OCI-LY1 (cell line): ENCODE data around the gene CIB4.

ENCODE experiments used
- H2AFZ ChIP-seq: fragments of 200-600 bp; sonication (generic), shearing (Covaris generic); 2 replicates; pipeline ENCODE4 v1.6.0; 2014; ENCODE audit warnings: antibody characterized with exemption, mild to moderate bottlenecking, low read length
- H3F3A ChIP-seq: fragments of 200-600 bp; sonication (generic), shearing (Covaris generic); 2 replicates; pipeline ENCODE4 v1.6.0; 2014; ENCODE audit warnings: mild to moderate bottlenecking, antibody characterized with exemption, low read length, moderate library complexity; ENCODE audit not compliant: insufficient read depth
- H3K27ac ChIP-seq: fragments of 200-600 bp; sonication (generic); 2 replicates; pipeline ENCODE4 v1.5.1; 2014; ENCODE audit warnings: low read length, mixed run types, mild to moderate bottlenecking, low read depth; ENCODE audit not compliant: poor library complexity, severe bottlenecking
- H3K27me3 ChIP-seq: fragments of 200-600 bp; sonication (generic); 2 replicates; pipeline ENCODE4 v1.6.0; 2014; ENCODE audit warnings: antibody characterized with exemption, mild to moderate bottlenecking, low read length, moderate library complexity; ENCODE audit not compliant: insufficient read depth
- H3K36me3 ChIP-seq: fragments of 200-600 bp; sonication (generic); 2 replicates; pipeline ENCODE4 v1.6.1; 2014; ENCODE audit warnings: mild to moderate bottlenecking, antibody characterized with exemption, low read length, moderate library complexity, mixed read lengths; ENCODE audit not compliant: insufficient read depth
- H3K4me1 ChIP-seq: fragments of 200-600 bp; sonication (generic); 2 replicates; pipeline ENCODE4 v1.5.1; 2014; ENCODE audit warnings: mild to moderate bottlenecking, low read length, moderate library complexity; ENCODE audit not compliant: insufficient read depth, severe bottlenecking
- H3K4me2 ChIP-seq: fragments of 200-600 bp; sonication (generic), shearing (Covaris generic); 2 replicates; pipeline ENCODE4 v1.6.1; 2014; ENCODE audit warnings: low read length
- H3K4me3 ChIP-seq: fragments of 200-600 bp; sonication (generic); 2 replicates; pipeline ENCODE4 v1.5.1; 2014; ENCODE audit warnings: low read length, low read depth, mild to moderate bottlenecking, mixed read lengths; ENCODE audit not compliant: poor library complexity, severe bottlenecking
- H3K79me2 ChIP-seq: fragments of 200-600 bp; shearing (Covaris generic); 2 replicates; pipeline ENCODE4 v1.6.1; 2016; ENCODE audit warnings: mixed run types, low read length, mixed read lengths; ENCODE audit not compliant: insufficient read depth
- H3K9ac ChIP-seq: fragments of 200-600 bp; sonication (generic), shearing (Covaris generic); 2 replicates; pipeline ENCODE4 v1.6.1; 2014; ENCODE audit warnings: mild to moderate bottlenecking, low read length, mixed read lengths
- H3K9me2 ChIP-seq: fragments of 200-600 bp; sonication (generic), shearing (Covaris generic); 2 replicates; pipeline ENCODE4 v1.6.1; 2014; ENCODE audit warnings: low read depth, mild to moderate bottlenecking, low read length, mixed read lengths
- H3K9me3 ChIP-seq: fragments of 200-600 bp; shearing (Covaris generic); 2 replicates; pipeline ENCODE4 v1.6.1; 2014; ENCODE audit warnings: low read length, mixed read lengths
- H4K20me1 ChIP-seq: fragments of 200-600 bp; sonication (generic), shearing (Covaris generic); 2 replicates; pipeline ENCODE4 v1.6.0; 2016; ENCODE audit warnings: mild to moderate bottlenecking, low read length; ENCODE audit not compliant: insufficient read depth
- CTCF ChIP-seq: fragments of 200-600 bp; sonication (generic), shearing (Covaris generic); IDR thresholded peaks from 2 replicates; pipeline ENCODE4 v1.5.1; 2017; ENCODE audit warnings: mild to moderate bottlenecking, antibody characterized with exemption, low read length, moderate library complexity, mixed read lengths
- EZH2 ChIP-seq: fragments of 200-600 bp; sonication (generic), shearing (Covaris generic); IDR thresholded peaks from 2 replicates; pipeline ENCODE4 v1.8.0; 2017; ENCODE audit warnings: borderline replicate concordance, mixed run types, mild to moderate bottlenecking, antibody characterized with exemption, low read length, moderate library complexity, mixed read lengths

The CIB4 gene

GRCh38 chr2:26584191-26584590 is 57.0 kb downstream of the CIB4 start:
- Histone ChIP-seq H3K9me2 (no peaks in the 10 kb centered on the region), H3F3A (no peaks in the 10 kb centered on the region), H3K36me3 (no peaks in the 10 kb centered on the region), H3K9ac (no peak overlapping the region), H3K4me1 (no peaks in the 10 kb centered on the region), H3K79me2 (no peaks in the 10 kb centered on the region), H4K20me1 (no peaks in the 10 kb centered on the region), H3K27ac (no peak overlapping the region), H3K4me2 (no peak overlapping the region), H3K27me3 (no peaks in the 10 kb centered on the region; the same call in 1 of the 2 replicates), H2AFZ (no peak overlapping the region), H3K4me3 (no peak overlapping the region), H3K9me3 (no peaks in the 10 kb centered on the region)
- TF ChIP-seq EZH2 (no peak), CTCF (no peak)

GRCh38 chr2:26583381-26583911 is 57.7 kb downstream of the CIB4 start:
- no peak overlapping the region for H3K4me3 ChIP-seq
- H3K4me1 ChIP-seq = no peaks in the 10 kb centered on the region
- H2AFZ ChIP-seq = no peak overlapping the region
- H3K9ac ChIP-seq = no peak overlapping the region
- no peaks in the 10 kb centered on the region; the same call in 1 of the 2 replicates for H3K27me3 ChIP-seq
- no peaks in the 10 kb centered on the region for H4K20me1 ChIP-seq
- no peaks in the 10 kb centered on the region for H3K9me2 ChIP-seq
- H3K79me2 ChIP-seq = no peaks in the 10 kb centered on the region
- no peaks in the 10 kb centered on the region for H3K9me3 ChIP-seq
- TF ChIP-seq EZH2 (no peak), CTCF (no peak)
- H3F3A ChIP-seq = no peaks in the 10 kb centered on the region
- no peak overlapping the region for H3K27ac ChIP-seq
- H3K4me2 ChIP-seq = no peak overlapping the region
- H3K36me3 ChIP-seq = no peaks in the 10 kb centered on the region

GRCh38 chr2:26582890-26583289 is 58.3 kb downstream of the CIB4 start:
- TF ChIP-seq CTCF (no peak), EZH2 (no peak)
- H3K79me2 ChIP-seq = no peaks in the 10 kb centered on the region
- no peak overlapping the region for H3K9ac ChIP-seq
- no peaks in the 10 kb centered on the region for H3K4me1 ChIP-seq
- no peaks in the 10 kb centered on the region for H4K20me1 ChIP-seq
- H3K9me2 ChIP-seq = no peaks in the 10 kb centered on the region
- no peak overlapping the region for H2AFZ ChIP-seq
- H3F3A ChIP-seq = no peaks in the 10 kb centered on the region
- no peaks in the 10 kb centered on the region for H3K9me3 ChIP-seq
- H3K27me3 ChIP-seq = no peaks in the 10 kb centered on the region; the same call in 1 of the 2 replicates
- no peak overlapping the region for H3K4me3 ChIP-seq
- no peak overlapping the region for H3K27ac ChIP-seq
- no peak overlapping the region for H3K4me2 ChIP-seq
- H3K36me3 ChIP-seq = no peaks in the 10 kb centered on the region
